Astrocyte (in vitro differentiated cells and primary cell): Measurements from ENCODE around the gene NR6A1. TPM values are rescaled to one million over a fixed set of nuclear protein-coding genes. Genes with fewer than 3 reads are reported as not detected.

ENCODE experiments used
- DNase-seq: peaks from one replicate; pipeline ENCODE4 v3.0.0-alpha.2; 2010; ENCODE audit warnings: low read depth
- FAIRE-seq: peaks from 2 replicates; lab custom pipeline; 2011; peaks lifted over from hg19 to GRCh38; lab: Jason Lieb, UNC
- H2AFZ ChIP-seq: 2 replicates; pipeline ENCODE4 v1.6.0; 2012; ENCODE audit warnings: low read depth, low read length, inconsistent platforms
- H3K27ac ChIP-seq: 2 replicates; pipeline ENCODE4 v1.5.1; 2011; ENCODE audit warnings: low read depth, low read length, inconsistent platforms
- H3K27me3 ChIP-seq: 2 replicates; pipeline ENCODE4 v1.6.0; 2011; ENCODE audit warnings: low read length, inconsistent platforms; ENCODE audit not compliant: insufficient read depth
- H3K36me3 ChIP-seq: 2 replicates; pipeline ENCODE4 v1.5.1; 2011; ENCODE audit warnings: low read length, inconsistent platforms; ENCODE audit not compliant: insufficient read depth
- H3K4me1 ChIP-seq: 2 replicates; pipeline ENCODE4 v1.5.1; 2011; ENCODE audit warnings: low read length, inconsistent platforms; ENCODE audit not compliant: insufficient read depth
- H3K4me2 ChIP-seq: 2 replicates; pipeline ENCODE4 v1.6.0; 2012; ENCODE audit warnings: low read length, inconsistent platforms
- H3K4me3 ChIP-seq: 2 replicates; pipeline ENCODE4 v1.5.1; 2011; ENCODE audit warnings: low read depth, mild to moderate bottlenecking, low read length, inconsistent platforms; ENCODE audit not compliant: insufficient read depth
- H3K79me2 ChIP-seq: 2 replicates; pipeline ENCODE4 v1.6.0; 2012; ENCODE audit warnings: mild to moderate bottlenecking, low read length, inconsistent platforms; ENCODE audit not compliant: insufficient read depth
- H3K9ac ChIP-seq: 2 replicates; pipeline ENCODE4 v1.6.0; 2012; ENCODE audit warnings: mild to moderate bottlenecking, low read length, inconsistent platforms
- H3K9me3 ChIP-seq: 2 replicates; pipeline ENCODE4 v1.5.1; 2012; ENCODE audit warnings: low read depth, mild to moderate bottlenecking, low read length, inconsistent platforms; ENCODE audit not compliant: insufficient read depth
- H4K20me1 ChIP-seq: 2 replicates; pipeline ENCODE4 v1.6.0; 2012; ENCODE audit warnings: low read length, inconsistent platforms; ENCODE audit not compliant: insufficient read depth
- H3K27ac Mint-ChIP-seq: one replicate; pipeline ENCODE4 v1.8.0; 2021; ENCODE audit warnings: mild to moderate bottlenecking, mixed read lengths; ENCODE audit not compliant: unreplicated experiment
- H3K27me3 Mint-ChIP-seq: one replicate; pipeline ENCODE4 v1.8.0; 2021; ENCODE audit warnings: low read depth, mixed read lengths; ENCODE audit not compliant: unreplicated experiment
- H3K36me3 Mint-ChIP-seq: one replicate; pipeline ENCODE4 v1.8.0; 2021; ENCODE audit warnings: low read depth, mixed read lengths; ENCODE audit not compliant: unreplicated experiment
- H3K4me1 Mint-ChIP-seq: one replicate; pipeline ENCODE4 v1.8.0; 2021; ENCODE audit warnings: low read depth, mixed read lengths; ENCODE audit not compliant: unreplicated experiment
- H3K4me3 Mint-ChIP-seq: one replicate; pipeline ENCODE4 v1.8.0; 2021; ENCODE audit warnings: mild to moderate bottlenecking, moderate library complexity, mixed read lengths; ENCODE audit not compliant: unreplicated experiment
- H3K9me3 Mint-ChIP-seq: one replicate; pipeline ENCODE4 v1.8.0; 2021; ENCODE audit warnings: mild to moderate bottlenecking, mixed read lengths; ENCODE audit not compliant: unreplicated experiment
- EZH2 ChIP-seq: IDR thresholded peaks from 2 replicates; pipeline ENCODE4 v1.6.1; 2012; ENCODE audit warnings: mild to moderate bottlenecking, low read length, inconsistent platforms; ENCODE audit not compliant: insufficient read depth
- total RNA-seq: library from RNA; stranded (reverse); gene quantifications from 2 replicates; pipeline ENCODE4 v1.2.1, GENCODE V29; 2021
- TF ChIP-seq, protein P1 (sequence below): IDR thresholded peaks from 2 replicates; pipeline ENCODE4 v1.5.1; 2011; ENCODE audit warnings: low read depth, mild to moderate bottlenecking, inconsistent platforms, low read length, moderate library complexity; ENCODE audit not compliant: insufficient read depth

The NR6A1 gene
- total RNA-seq, 1 donor from 2014 or later = 20.8 TPM

DNA sequence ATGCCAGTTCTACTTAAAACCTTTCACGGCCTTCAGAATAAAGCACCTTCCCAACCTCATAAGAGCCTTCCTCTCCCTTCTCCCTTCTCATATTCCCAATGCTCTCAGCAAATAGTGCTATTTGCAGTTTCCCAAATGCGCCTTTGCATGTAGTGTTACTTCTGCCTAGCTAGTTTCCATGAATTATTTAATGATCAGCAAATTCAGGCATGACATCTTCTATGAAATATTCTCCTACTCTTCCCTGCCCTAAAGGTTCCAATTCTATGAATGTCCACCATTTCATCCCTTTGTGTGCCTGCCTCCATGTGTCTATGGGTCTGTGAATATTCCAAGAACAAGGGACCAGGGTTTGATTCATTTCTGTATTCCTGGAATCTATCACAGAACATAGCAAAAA, 165.1 kb downstream of the NR6A1 start:
- Histone ChIP-seq H3K4me3 (no peak overlapping the region), H3K9ac (no peak overlapping the region), H3K9me3 (no peaks in the 10 kb centered on the region), H3K4me2 (no peak overlapping the region), H3K4me1 (no peaks in the 10 kb centered on the region), H3K27me3 (no peaks in the 10 kb centered on the region), H3K27ac (no peak overlapping the region), H3K79me2 (no peaks in the 10 kb centered on the region), H3K36me3 (no peaks in the 10 kb centered on the region), H4K20me1 (no peaks in the 10 kb centered on the region), H2AFZ (no peak overlapping the region)
- no peak for TF ChIP-seq EZH2
- TF ChIP-seq, protein P1, sequence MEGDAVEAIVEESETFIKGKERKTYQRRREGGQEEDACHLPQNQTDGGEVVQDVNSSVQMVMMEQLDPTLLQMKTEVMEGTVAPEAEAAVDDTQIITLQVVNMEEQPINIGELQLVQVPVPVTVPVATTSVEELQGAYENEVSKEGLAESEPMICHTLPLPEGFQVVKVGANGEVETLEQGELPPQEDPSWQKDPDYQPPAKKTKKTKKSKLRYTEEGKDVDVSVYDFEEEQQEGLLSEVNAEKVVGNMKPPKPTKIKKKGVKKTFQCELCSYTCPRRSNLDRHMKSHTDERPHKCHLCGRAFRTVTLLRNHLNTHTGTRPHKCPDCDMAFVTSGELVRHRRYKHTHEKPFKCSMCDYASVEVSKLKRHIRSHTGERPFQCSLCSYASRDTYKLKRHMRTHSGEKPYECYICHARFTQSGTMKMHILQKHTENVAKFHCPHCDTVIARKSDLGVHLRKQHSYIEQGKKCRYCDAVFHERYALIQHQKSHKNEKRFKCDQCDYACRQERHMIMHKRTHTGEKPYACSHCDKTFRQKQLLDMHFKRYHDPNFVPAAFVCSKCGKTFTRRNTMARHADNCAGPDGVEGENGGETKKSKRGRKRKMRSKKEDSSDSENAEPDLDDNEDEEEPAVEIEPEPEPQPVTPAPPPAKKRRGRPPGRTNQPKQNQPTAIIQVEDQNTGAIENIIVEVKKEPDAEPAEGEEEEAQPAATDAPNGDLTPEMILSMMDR = no peak
- Mint-ChIP-seq H3K4me1 (no peaks in the 10 kb centered on the region), H3K36me3 (peaks cover 4% of the 10 kb centered on the region), H3K27ac (no peak overlapping the region), H3K9me3 (peaks cover 2% of the 10 kb centered on the region), H3K4me3 (no peak overlapping the region), H3K27me3 (no peaks in the 10 kb centered on the region)
- FAIRE-seq = no peak
- no peak for DNase-seq

DNA sequence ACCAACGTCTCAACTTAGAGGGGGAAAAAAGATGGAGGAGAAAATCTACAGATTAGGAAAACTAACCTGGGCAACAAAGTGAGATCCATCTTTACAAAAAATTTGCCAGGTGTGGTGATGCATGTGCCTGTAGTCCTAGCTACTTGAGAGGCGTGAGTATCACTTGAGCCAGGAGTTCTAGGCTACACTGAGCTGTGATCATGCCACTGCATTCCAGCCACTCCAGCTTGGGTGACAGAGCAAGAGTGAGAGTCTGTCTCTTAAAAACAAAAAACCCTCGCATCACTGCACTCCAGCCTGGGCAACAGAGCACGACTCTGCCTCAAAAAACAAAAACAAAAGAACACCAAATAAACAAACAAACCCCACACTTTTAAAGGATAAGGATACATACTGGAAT, 165.9 kb downstream of the NR6A1 start:
- H3K4me3 ChIP-seq = no peak overlapping the region
- Mint-ChIP-seq H3K4me3 (no peak overlapping the region), H3K27me3 (no peaks in the 10 kb centered on the region), H3K36me3 (peaks cover 4% of the 10 kb centered on the region), H3K9me3 (peaks cover 2% of the 10 kb centered on the region), H3K27ac (no peak overlapping the region), H3K4me1 (no peaks in the 10 kb centered on the region)
- TF ChIP-seq EZH2 = no peak
- TF ChIP-seq, protein P1 = no peak
- no peak overlapping the region for H3K9ac ChIP-seq
- FAIRE-seq (no peak), DNase-seq (no peak)
- no peak overlapping the region for H3K4me2 ChIP-seq
- no peaks in the 10 kb centered on the region for H3K27me3 ChIP-seq
- H3K36me3 ChIP-seq = no peaks in the 10 kb centered on the region
- H2AFZ ChIP-seq = no peak overlapping the region
- no peaks in the 10 kb centered on the region for H4K20me1 ChIP-seq
- H3K79me2 ChIP-seq = no peaks in the 10 kb centered on the region
- H3K27ac ChIP-seq = no peak overlapping the region
- no peaks in the 10 kb centered on the region for H3K4me1 ChIP-seq
- no peaks in the 10 kb centered on the region for H3K9me3 ChIP-seq

DNA sequence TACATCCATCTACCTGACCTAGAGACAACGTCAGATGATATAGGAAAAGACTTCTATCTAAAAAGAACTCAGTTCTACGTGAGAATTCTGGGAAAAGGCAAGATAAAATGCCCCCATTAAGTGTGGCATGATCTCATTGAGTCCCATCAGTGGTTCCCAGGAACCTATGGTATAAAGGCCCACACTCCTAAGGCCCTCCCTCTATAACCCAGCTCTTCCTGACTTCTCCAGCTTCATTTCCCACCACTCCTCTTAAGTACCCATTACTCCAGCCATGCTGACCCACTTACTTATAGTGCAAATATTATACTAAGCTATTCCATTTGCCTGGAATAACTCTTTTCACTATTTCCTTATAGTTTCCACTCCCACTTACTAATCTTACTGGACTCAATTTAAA, 168.5 kb downstream of the NR6A1 start:
- Histone ChIP-seq H4K20me1 (no peaks in the 10 kb centered on the region), H3K27ac (no peak overlapping the region), H3K4me3 (no peak overlapping the region), H3K4me2 (no peak overlapping the region), H3K4me1 (no peaks in the 10 kb centered on the region), H2AFZ (no peak overlapping the region), H3K79me2 (no peaks in the 10 kb centered on the region), H3K36me3 (no peaks in the 10 kb centered on the region), H3K27me3 (no peaks in the 10 kb centered on the region), H3K9me3 (no peaks in the 10 kb centered on the region), H3K9ac (no peak overlapping the region)
- H3K27ac Mint-ChIP-seq = no peak overlapping the region
- peaks cover 7% of the 10 kb centered on the region for H3K4me1 Mint-ChIP-seq
- peaks cover 2% of the 10 kb centered on the region for H3K9me3 Mint-ChIP-seq
- FAIRE-seq = no peak
- peaks cover 4% of the 10 kb centered on the region for H3K36me3 Mint-ChIP-seq
- H3K27me3 Mint-ChIP-seq = no peaks in the 10 kb centered on the region
- no peak for DNase-seq
- no peak overlapping the region for H3K4me3 Mint-ChIP-seq
- TF ChIP-seq, protein P1 = no peak
- TF ChIP-seq EZH2 = no peak
